GM23338 (cell line): ENCODE results near the gene LARP1B.

Experiments used
- EZH2 ChIP-seq: fragments of 200-600 bp; sonication (generic); IDR thresholded peaks from one replicate; pipeline ENCODE4 v1.8.0; 2017; ENCODE audit warnings: antibody characterized with exemption, mild to moderate bottlenecking, low read depth; ENCODE audit not compliant: unreplicated experiment
- EZH2phosphoT487 ChIP-seq: fragments of 200-600 bp; sonication (generic); IDR thresholded peaks from one replicate; pipeline ENCODE4 v1.8.1; 2018; ENCODE audit warnings: antibody characterized with exemption; ENCODE audit not compliant: unreplicated experiment
- JUNB ChIP-seq: IDR thresholded peaks from one replicate; pipeline ENCODE4 v1.6.1; 2016; ENCODE audit warnings: antibody characterized with exemption; ENCODE audit not compliant: unreplicated experiment
- POLR2AphosphoS5 ChIP-seq: IDR thresholded peaks from 2 replicates; pipeline ENCODE4 v1.6.1; 2016; ENCODE audit warnings: antibody characterized with exemption, low read depth
- TF ChIP-seq, protein P1 (sequence below), 2 experiments: fragments of 200-600 bp in 1 of 2; sonication (generic) in 1 of 2; conservative IDR thresholded peaks; 2 replicates each; pipeline versions ENCODE4 v1.5.1 to v1.6.1; 2016 to 2017; ENCODE audit warnings: antibody characterized with exemption in 2 of 2, low read depth in 2 of 2, mild to moderate bottlenecking in 2 of 2, moderate library complexity in 1 of 2
- TF ChIP-seq, protein P2 (sequence below): IDR thresholded peaks from one replicate; pipeline ENCODE4 v1.6.1; 2018; ENCODE audit warnings: antibody characterized with exemption; ENCODE audit not compliant: unreplicated experiment

DNA sequence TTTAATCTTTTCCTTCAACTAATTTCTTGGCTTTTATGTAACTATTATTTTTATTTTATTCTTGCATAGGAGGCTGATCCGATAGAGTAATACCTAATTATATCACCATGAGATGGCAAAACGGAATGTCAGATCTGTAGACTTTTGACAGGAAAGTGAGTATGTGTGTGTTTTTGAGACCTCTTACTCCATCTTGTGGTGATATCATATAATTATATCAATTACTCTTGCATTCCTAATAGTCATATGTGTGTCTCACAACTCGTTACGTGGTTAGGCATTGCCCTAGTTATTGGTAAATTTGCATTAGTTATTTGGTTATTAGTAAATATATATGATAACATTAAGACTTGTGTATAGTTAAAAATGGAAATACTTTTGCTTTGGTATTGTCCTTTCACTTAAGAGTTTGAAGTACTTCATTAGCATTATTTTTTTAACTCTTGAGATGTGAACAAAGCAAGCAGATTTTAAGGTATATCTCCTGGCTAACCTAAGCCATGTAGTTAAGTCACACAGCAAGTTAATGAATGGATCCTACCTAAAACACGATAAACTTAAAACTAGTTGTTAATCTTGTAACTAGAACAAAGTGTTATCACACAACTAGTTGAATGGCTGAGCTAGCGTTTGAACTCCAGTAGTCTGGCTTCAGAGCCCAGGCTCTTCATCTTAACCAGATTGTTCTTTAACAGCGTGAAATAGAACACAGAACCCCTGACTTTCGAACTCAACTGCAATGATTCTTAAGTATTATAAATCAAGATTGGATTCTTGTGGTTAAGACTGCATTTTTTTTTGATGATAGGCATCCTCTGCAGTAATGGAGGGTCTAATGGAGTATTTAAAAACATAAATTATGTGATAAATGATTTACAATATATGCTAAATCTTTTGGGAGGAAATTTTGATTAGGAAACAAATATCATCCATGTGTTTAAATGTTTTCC is 159.4 kb downstream of the LARP1B start:
- TF ChIP-seq, protein P1, sequence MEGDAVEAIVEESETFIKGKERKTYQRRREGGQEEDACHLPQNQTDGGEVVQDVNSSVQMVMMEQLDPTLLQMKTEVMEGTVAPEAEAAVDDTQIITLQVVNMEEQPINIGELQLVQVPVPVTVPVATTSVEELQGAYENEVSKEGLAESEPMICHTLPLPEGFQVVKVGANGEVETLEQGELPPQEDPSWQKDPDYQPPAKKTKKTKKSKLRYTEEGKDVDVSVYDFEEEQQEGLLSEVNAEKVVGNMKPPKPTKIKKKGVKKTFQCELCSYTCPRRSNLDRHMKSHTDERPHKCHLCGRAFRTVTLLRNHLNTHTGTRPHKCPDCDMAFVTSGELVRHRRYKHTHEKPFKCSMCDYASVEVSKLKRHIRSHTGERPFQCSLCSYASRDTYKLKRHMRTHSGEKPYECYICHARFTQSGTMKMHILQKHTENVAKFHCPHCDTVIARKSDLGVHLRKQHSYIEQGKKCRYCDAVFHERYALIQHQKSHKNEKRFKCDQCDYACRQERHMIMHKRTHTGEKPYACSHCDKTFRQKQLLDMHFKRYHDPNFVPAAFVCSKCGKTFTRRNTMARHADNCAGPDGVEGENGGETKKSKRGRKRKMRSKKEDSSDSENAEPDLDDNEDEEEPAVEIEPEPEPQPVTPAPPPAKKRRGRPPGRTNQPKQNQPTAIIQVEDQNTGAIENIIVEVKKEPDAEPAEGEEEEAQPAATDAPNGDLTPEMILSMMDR (conservative IDR thresholded peaks at IDR 0.05; ENCODE audit: low read depth in 2 of 2), result peak; percentile 51 to 57
- TF ChIP-seq JUNB (no peak), POLR2AphosphoS5 (no peak), EZH2phosphoT487 (no peak), EZH2 (no peak)
- TF ChIP-seq, protein P2, sequence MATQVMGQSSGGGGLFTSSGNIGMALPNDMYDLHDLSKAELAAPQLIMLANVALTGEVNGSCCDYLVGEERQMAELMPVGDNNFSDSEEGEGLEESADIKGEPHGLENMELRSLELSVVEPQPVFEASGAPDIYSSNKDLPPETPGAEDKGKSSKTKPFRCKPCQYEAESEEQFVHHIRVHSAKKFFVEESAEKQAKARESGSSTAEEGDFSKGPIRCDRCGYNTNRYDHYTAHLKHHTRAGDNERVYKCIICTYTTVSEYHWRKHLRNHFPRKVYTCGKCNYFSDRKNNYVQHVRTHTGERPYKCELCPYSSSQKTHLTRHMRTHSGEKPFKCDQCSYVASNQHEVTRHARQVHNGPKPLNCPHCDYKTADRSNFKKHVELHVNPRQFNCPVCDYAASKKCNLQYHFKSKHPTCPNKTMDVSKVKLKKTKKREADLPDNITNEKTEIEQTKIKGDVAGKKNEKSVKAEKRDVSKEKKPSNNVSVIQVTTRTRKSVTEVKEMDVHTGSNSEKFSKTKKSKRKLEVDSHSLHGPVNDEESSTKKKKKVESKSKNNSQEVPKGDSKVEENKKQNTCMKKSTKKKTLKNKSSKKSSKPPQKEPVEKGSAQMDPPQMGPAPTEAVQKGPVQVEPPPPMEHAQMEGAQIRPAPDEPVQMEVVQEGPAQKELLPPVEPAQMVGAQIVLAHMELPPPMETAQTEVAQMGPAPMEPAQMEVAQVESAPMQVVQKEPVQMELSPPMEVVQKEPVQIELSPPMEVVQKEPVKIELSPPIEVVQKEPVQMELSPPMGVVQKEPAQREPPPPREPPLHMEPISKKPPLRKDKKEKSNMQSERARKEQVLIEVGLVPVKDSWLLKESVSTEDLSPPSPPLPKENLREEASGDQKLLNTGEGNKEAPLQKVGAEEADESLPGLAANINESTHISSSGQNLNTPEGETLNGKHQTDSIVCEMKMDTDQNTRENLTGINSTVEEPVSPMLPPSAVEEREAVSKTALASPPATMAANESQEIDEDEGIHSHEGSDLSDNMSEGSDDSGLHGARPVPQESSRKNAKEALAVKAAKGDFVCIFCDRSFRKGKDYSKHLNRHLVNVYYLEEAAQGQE, result no peak
